H1 (cell line): Measurements from ENCODE around the gene RIMS3. TPM values are rescaled to one million over a fixed set of nuclear protein-coding genes. Genes with fewer than 3 reads are reported as not detected.

Experiments
- CTCF ChIA-PET: fragments of 300-600 bp; sonication (Branson Sonifier 250); formaldehyde crosslinking; loops from one replicate; lab custom pipeline; 2021; ENCODE audit not compliant: partially characterized antibody; lab: Charles Lee
- POLR2A ChIA-PET: fragments of 300-600 bp; sonication (Branson Sonifier 250); formaldehyde crosslinking; loops from one replicate; lab custom pipeline; 2021; ENCODE audit warnings: inconsistent platforms; ENCODE audit not compliant: partially characterized antibody; lab: Charles Lee
- DNase-seq, 2 experiments: peaks; one replicate each; pipeline versions ENCODE4 v3.0.0 to v3.0.0-alpha.2; 2010 to 2022; ENCODE audit warnings: low spot score in 2 of 2, low read depth in 1 of 2, mixed read lengths in 1 of 2
- FAIRE-seq: peaks from 2 replicates; lab custom pipeline; 2011; peaks lifted over from hg19 to GRCh38; lab: Jason Lieb, UNC
- H2AFZ ChIP-seq: 2 replicates; pipeline ENCODE4 v1.8.1; 2012; ENCODE audit warnings: low read length, inconsistent platforms
- H2AK5ac ChIP-seq: 2 replicates; pipeline ENCODE4 v1.6.1; 2013; ENCODE audit warnings: low read depth, low read length
- H2BK120ac ChIP-seq: replicated peaks from 2 replicates; pipeline ENCODE3; 2013; ENCODE audit warnings: low read depth, low read length, inconsistent platforms
- H2BK12ac ChIP-seq: 2 replicates; pipeline ENCODE4 v1.6.1; 2013; ENCODE audit warnings: low read depth, low read length
- H2BK15ac ChIP-seq: 2 replicates; pipeline ENCODE4 v1.6.1; 2013; ENCODE audit warnings: low read length
- H2BK20ac ChIP-seq: 2 replicates; pipeline ENCODE4 v1.6.1; 2013; ENCODE audit warnings: low read length
- H2BK5ac ChIP-seq: 2 replicates; pipeline ENCODE4 v1.6.1; 2013; ENCODE audit warnings: low read depth, low read length
- H3K14ac ChIP-seq: 2 replicates; pipeline ENCODE4 v1.6.1; 2013; ENCODE audit warnings: inconsistent platforms; ENCODE audit not compliant: insufficient read length
- H3K18ac ChIP-seq: 2 replicates; pipeline ENCODE4 v1.6.1; 2013; ENCODE audit warnings: low read length; ENCODE audit errors: extremely low read depth
- H3K23ac ChIP-seq: 2 replicates; pipeline ENCODE4 v1.6.1; 2013; ENCODE audit warnings: inconsistent platforms; ENCODE audit not compliant: insufficient read length
- H3K23me2 ChIP-seq: 2 replicates; pipeline ENCODE4 v1.6.1; 2013; ENCODE audit warnings: low read depth, low read length
- H3K27ac ChIP-seq: 2 replicates; pipeline ENCODE4 v1.6.1; 2011; ENCODE audit warnings: low read depth, low read length, inconsistent platforms
- H3K27me3 ChIP-seq, 4 experiments: replicated peaks in 1 of 4; 1 replicate in 1 of 4; 2 replicates in 3 of 4; pipeline versions ENCODE4 v1.6.1 to v1.8.1; 2011 to 2013; ENCODE audit warnings: low read length in 3 of 4, mild to moderate bottlenecking in 3 of 4, inconsistent platforms in 2 of 4, mixed read lengths in 2 of 4, moderate library complexity in 1 of 4; ENCODE audit not compliant: control insufficient read depth in 3 of 4, insufficient read depth in 3 of 4; ENCODE audit errors: extremely low read depth in 1 of 4
- H3K36me3 ChIP-seq, 4 experiments: 2 replicates each; pipeline versions ENCODE4 v1.6.1 to v1.8.1; 2011 to 2013; ENCODE audit warnings: mild to moderate bottlenecking in 4 of 4, low read length in 3 of 4, moderate library complexity in 2 of 4, control low read depth in 1 of 4, inconsistent platforms in 1 of 4; ENCODE audit not compliant: insufficient read depth in 4 of 4, control insufficient read depth in 2 of 4
- H3K4ac ChIP-seq: replicated peaks from 2 replicates; pipeline ENCODE3; 2013; ENCODE audit warnings: low read length, low read depth, mixed read lengths, inconsistent platforms; ENCODE audit not compliant: insufficient read length
- H3K4me1 ChIP-seq, 4 experiments: replicated peaks in 1 of 4; 1 replicate in 1 of 4; 2 replicates in 3 of 4; pipeline versions ENCODE4 v1.6.1 to v1.8.1; 2011 to 2013; ENCODE audit warnings: low read length in 3 of 4, inconsistent platforms in 2 of 4, mixed read lengths in 1 of 4; ENCODE audit not compliant: insufficient read depth in 4 of 4, control insufficient read depth in 3 of 4
- H3K4me2 ChIP-seq, 2 experiments: 2 replicates each; pipeline versions ENCODE4 v1.6.1 to v1.8.1; 2011 to 2013; ENCODE audit warnings: low read depth in 2 of 2, low read length in 2 of 2, control low read depth in 1 of 2, inconsistent platforms in 1 of 2, mild to moderate bottlenecking in 1 of 2; ENCODE audit not compliant: insufficient read depth in 1 of 2
- H3K4me3 ChIP-seq, 4 experiments: fragments of 200-600, 300-600 bp in 1 of 4; sonication (generic), shearing (Covaris generic), sonication (Bioruptor Twin) in 1 of 4; 2 replicates each; pipeline versions ENCODE4 v1.5.1 to v1.8.1; 2011 to 2016; ENCODE audit warnings: low read length in 4 of 4, low read depth in 3 of 4, control low read depth in 2 of 4, inconsistent platforms in 2 of 4, mild to moderate bottlenecking in 2 of 4, mixed read lengths in 1 of 4, moderate library complexity in 1 of 4; ENCODE audit not compliant: insufficient read depth in 2 of 4; ENCODE audit errors: extremely low read depth in 1 of 4
- H3K56ac ChIP-seq: replicated peaks from 2 replicates; pipeline ENCODE3; 2013; ENCODE audit warnings: low read depth, mild to moderate bottlenecking, mixed read lengths, low read length, inconsistent platforms; ENCODE audit not compliant: insufficient read length
- H3K79me1 ChIP-seq: 2 replicates; pipeline ENCODE4 v1.6.1; 2013; ENCODE audit warnings: low read depth, low read length, control low read depth
- H3K79me2 ChIP-seq, 2 experiments: 2 replicates each; pipeline versions ENCODE4 v1.6.1 to v1.8.1; 2012 to 2013; ENCODE audit warnings: low read length in 2 of 2, mild to moderate bottlenecking in 2 of 2, inconsistent platforms in 1 of 2; ENCODE audit not compliant: insufficient read depth in 2 of 2, control insufficient read depth in 1 of 2
- H3K9ac ChIP-seq, 4 experiments: replicated peaks in 1 of 4; 1 replicate in 1 of 4; 2 replicates in 3 of 4; pipeline versions ENCODE4 v1.6.1 to v1.8.1; 2011 to 2013; ENCODE audit warnings: low read depth in 3 of 4, low read length in 3 of 4, control low read depth in 2 of 4, mild to moderate bottlenecking in 2 of 4, moderate library complexity in 2 of 4, inconsistent platforms in 1 of 4; ENCODE audit errors: extremely low read depth in 1 of 4
- H3K9me3 ChIP-seq, 2 experiments: 2 replicates each; pipeline versions ENCODE4 v1.6.1 to v1.8.1; 2012 to 2013; ENCODE audit warnings: mild to moderate bottlenecking in 2 of 2, moderate library complexity in 2 of 2, control low read depth in 1 of 2, inconsistent platforms in 1 of 2, low read depth in 1 of 2, low read length in 1 of 2, mixed read lengths in 1 of 2; ENCODE audit not compliant: insufficient read depth in 2 of 2
- H4K20me1 ChIP-seq, 2 experiments: replicated peaks in 1 of 2; 2 replicates each; pipeline versions ENCODE3 to v1.8.1; 2011 to 2013; ENCODE audit warnings: inconsistent platforms in 2 of 2, low read length in 2 of 2, mild to moderate bottlenecking in 1 of 2; ENCODE audit not compliant: insufficient read depth in 2 of 2, control insufficient read depth in 1 of 2
- H4K5ac ChIP-seq: 2 replicates; pipeline ENCODE4 v1.6.1; 2013; ENCODE audit warnings: low read length, low read depth, mixed read lengths, inconsistent platforms; ENCODE audit not compliant: insufficient read length
- H4K8ac ChIP-seq: 2 replicates; pipeline ENCODE4 v1.8.0; 2013; ENCODE audit warnings: mild to moderate bottlenecking, moderate library complexity, low read length, inconsistent platforms; ENCODE audit not compliant: insufficient read depth; ENCODE audit errors: extremely low read depth
- H4K91ac ChIP-seq: replicated peaks from 2 replicates; pipeline ENCODE3; 2013; ENCODE audit warnings: low read length, mixed read lengths, inconsistent platforms; ENCODE audit not compliant: insufficient read length
- BCL11A ChIP-seq, 2 experiments: IDR thresholded peaks; one replicate each; pipeline ENCODE4 v1.6.1; 2011; ENCODE audit warnings: low read depth in 2 of 2, low read length in 2 of 2, mild to moderate bottlenecking in 2 of 2
- MAX ChIP-seq: IDR thresholded peaks from 2 replicates; pipeline ENCODE4 v1.6.1; 2012; ENCODE audit warnings: inconsistent platforms
- POLR2AphosphoS5 ChIP-seq: IDR thresholded peaks from 2 replicates; pipeline ENCODE4 v1.6.1; 2011; ENCODE audit warnings: low read depth, low read length
- WGBS, 2 experiments: shearing (Covaris generic) in 1 of 2; methylation state at CpG; one replicate each; pipeline versions ENCODE4 v1.1.6 to v1.1.7; 2013 to 2015; ENCODE audit warnings: low lambda C conversion rate in 2 of 2, mixed read lengths in 2 of 2, inconsistent platforms in 1 of 2, low coverage in 1 of 2, missing lambda C conversion rate in 1 of 2; ENCODE audit not compliant: insufficient replicate concordance in 2 of 2, insufficient coverage in 1 of 2, insufficient read length in 1 of 2; ENCODE audit errors: extremely low coverage in 1 of 2, missing lambda C conversion rate in 1 of 2; 5-methylcytosine and 5-hydroxymethylcytosine counted together
- polyA plus RNA-seq, 7 experiments: library from polyadenylated mRNA; depleted of rRNA in 3 of 7; stranded (reverse) in 5 of 7; unstranded in 2 of 7; fragments of >200 nt in 5 of 7; fragments of 200-250 nt in 2 of 7; gene quantifications; 1 replicate in 5 of 7; 2 replicates in 1 of 7; 4 replicates in 1 of 7; pipeline versions ENCODE4 v1.2.1 to v1.2.3, GENCODE V29; 2011 to 2013; ENCODE audit warnings: missing spikeins in 2 of 7, mixed read lengths in 2 of 7
- total RNA-seq: library from RNA; stranded (reverse); fragmentation: NEBNext Ultra II Directional; extraction: Animal tissue kit (Norgen Biotek cat#: 25700); gene quantifications from 2 replicates; pipeline ENCODE4 v1.2.1, GENCODE V29; 2021

Gene RIMS3
- total and polyA plus RNA-seq, 2 of the 8 experiments (the other 6 are each of a cell fraction or from before 2014, with no cell fraction given) = 13.3 to 20.6 TPM

- Histone ChIP-seq H3K14ac (no peak overlapping the region), H3K9me3 (no peaks in the 10 kb centered on the region), H4K8ac (no peak overlapping the region), H3K23ac (no peak overlapping the region), H3K79me1 (peaks cover 4% of the 10 kb centered on the region; the same call in 1 of the 2 replicates), H2AFZ (no peak overlapping the region), H3K27me3 (no peaks in the 10 kb centered on the region), H3K4me3 (no peak overlapping the region), H3K18ac (no peak overlapping the region), H2BK20ac (no peak overlapping the region), H3K56ac (no peak overlapping the region), H4K20me1 (no peaks in the 10 kb centered on the region), H2BK15ac (no peak overlapping the region), H3K4me2 (no peak overlapping the region), H3K79me2 (no peaks in the 10 kb centered on the region; a peak in 1 of 4 replicates), H2BK120ac (no peak overlapping the region), H3K9ac (no peak overlapping the region; a peak in 1 of 7 replicates), H4K91ac (no peak overlapping the region), H2BK12ac (no peak overlapping the region), H4K5ac (no peak overlapping the region), H2BK5ac (no peak overlapping the region), H3K27ac (no peak overlapping the region), H3K23me2 (peaks cover 5% of the 10 kb centered on the region), H3K36me3 (no peaks in the 10 kb centered on the region)
- POLR2A ChIA-PET = interaction anchor here (0.9 to 3.8 kb wide), 5 partner anchors 10 to 33 kb away, joined by 3 to 13 read pairs (median 4); partner anchors contain the start of gene NFYC
- CTCF ChIA-PET = interaction anchor here (0.8 to 37.5 kb wide), 6 partner anchors 9 to 124 kb away, joined by 3 to 684 read pairs (median 7); no protein-coding TSS in a partner anchor
- no peak for TF ChIP-seq MAX
- no peak for TF ChIP-seq BCL11A (IDR thresholded peaks at IDR 0.05; ENCODE audit: low read depth in 2 of 2, low read length in 2 of 2)
- TF ChIP-seq POLR2AphosphoS5 = no peak
- TF ChIP-seq, all 59 proteins: peak for 0
- Histone ChIP-seq H2AK5ac (no peak overlapping the region), H3K4ac (no peak overlapping the region), H3K4me1 (peaks cover 6 to 29% (median 15%) of the 10 kb centered on the region in 4 experiments)
- FAIRE-seq = no peak
- no peak for DNase-seq
- WGBS, 2 experiments = 88% methylated on average over 16 of the region's 16 CpGs; no CpG with 5 or more reads in 1 of the 2 experiments
These were observed 6.5 kb downstream of the RIMS3 start for GRCh38 chr1:40658751-40659648.
